GM19193 (cell line): Measurements from ENCODE around the gene NTF3.

Experiments
- POLR2A ChIP-seq: IDR thresholded peaks from 4 replicates; pipeline ENCODE4 v1.6.1; 2011; ENCODE audit not compliant: insufficient read depth, insufficient read length; ENCODE audit errors: extremely low read depth

Gene NTF3

DNA sequence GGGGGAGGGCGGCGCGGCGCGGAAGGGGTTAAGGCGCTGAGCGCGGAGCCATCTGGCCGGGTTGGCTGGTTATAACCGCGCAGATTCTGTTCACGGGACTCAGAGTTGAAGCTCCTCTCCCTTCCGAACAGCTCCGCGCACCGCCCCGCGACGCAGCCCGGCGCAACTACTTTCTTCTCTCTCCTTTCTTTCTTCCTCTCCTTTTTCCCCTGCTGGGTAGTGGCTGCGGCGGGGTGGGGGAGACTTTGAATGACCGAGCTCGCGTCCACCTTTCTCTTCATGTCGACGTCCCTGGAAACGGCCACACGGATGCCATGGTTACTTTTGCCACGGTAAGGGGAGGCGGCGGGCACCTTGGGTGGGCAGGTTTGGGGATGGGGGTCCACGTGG, at the start of gene NTF3:
TSS of gene NTF3 (plus strand) at position 98 of the 390 bp plus-strand sequence. CDS start at position 315, 217 bp downstream.
- TF ChIP-seq POLR2A: no peak

GRCh38 chr12:5384015-5384414, 47.9 kb upstream of the NTF3 start:
- no peak for TF ChIP-seq POLR2A

DNA sequence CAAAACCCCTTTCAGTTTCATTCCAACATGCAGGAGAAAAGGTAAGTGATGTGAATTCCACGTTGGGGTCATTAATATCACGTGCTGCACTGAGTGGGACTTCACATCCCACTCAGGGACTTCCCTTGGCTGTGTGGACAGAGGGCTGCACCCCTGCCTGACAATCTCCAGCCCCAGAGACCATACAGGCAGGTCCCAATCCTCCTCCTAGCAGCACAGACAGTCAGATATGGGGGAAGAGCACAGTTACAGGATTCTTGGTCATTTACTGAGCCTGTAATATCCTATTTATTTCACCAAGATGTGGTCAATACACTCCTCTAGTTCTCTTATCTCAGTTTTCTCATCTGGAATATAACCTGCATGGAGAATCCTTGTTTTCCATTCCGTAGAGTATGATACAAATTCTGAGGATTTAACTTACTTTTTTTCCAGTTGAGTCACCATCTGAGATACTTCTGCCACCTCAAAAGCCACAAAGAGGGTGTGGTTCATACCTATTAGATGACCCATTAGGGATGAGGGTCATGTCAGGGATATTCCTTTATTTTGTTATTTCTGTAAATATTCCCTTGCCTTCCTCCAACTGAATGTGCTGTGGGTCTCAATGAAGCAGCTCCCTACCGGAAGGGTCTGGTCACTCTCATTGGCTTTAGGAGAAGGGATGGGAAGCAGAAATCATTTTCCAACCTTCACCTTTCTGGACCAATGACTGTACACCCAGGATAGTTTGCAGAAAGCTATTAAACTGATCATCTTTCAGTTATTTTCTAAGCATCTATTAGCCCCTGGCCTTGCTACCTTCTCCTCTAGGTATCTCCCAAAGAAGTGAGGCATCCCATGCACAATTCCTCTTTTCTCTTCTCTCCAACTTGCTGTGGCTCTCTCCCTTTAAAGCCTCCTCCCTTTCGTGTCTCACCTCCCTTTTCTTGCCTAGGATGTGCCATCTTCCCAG, 43.0 kb upstream of the NTF3 start:
- TF ChIP-seq POLR2A: no peak

DNA sequence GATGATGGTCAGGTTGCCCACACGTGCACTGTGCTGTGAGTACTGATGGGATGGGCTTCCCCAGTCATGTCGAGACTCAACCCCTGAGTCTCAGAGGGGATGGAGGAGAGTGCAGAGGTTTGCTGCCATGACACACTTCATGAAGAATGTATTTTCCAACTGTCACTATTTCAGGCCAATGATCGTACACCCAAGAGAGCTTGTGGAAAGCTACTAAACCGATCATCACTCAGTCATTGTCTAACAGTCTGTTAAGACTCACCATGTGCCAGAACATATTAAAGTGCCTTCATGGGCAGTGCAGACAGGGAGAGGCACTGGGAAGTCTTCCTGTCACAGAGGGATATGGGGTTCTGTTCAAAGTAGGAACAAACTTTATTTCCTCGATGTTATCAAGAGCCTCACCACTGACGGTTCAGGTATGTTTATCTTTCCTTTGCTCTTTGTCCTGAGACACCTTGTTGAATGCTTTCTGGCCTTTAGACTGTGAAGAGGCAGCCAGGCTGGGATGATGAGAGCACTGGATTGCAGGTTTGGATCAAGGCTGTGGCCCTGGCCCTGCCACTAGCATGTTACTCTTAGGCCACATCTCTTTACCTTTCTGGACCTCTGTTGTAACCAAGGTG, 41.6 kb upstream of the NTF3 start:
- no peak for TF ChIP-seq POLR2A

GRCh38 chr12:5391653-5392052, 40.3 kb upstream of the NTF3 start:
- no peak for TF ChIP-seq POLR2A

DNA sequence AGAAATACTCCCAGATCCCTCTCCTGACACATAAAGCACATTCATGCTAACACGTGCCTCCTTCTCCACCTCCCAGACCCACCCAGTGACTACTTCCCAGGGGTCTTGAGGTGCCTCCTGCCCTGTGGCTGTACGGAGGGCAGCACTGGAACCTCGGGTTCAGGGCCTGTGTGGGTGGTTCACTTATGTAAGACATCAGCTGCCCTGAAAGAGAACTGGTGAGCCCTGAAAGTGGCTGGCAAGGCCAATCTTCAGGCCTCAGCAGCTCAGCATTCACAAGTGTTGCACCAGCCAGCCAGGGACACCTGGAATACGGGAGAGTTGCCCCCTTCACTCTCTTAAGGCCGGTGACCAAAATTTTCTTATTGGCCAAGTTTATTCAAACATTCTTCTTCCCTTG, 38.9 kb upstream of the NTF3 start:
- TF ChIP-seq POLR2A: no peak

- TF ChIP-seq POLR2A: no peak
Measured at GRCh38 chr12:5395443-5396271, 36.3 kb upstream of the NTF3 start.

GRCh38 chr12:5396541-5396940, 35.4 kb upstream of the NTF3 start:
- TF ChIP-seq POLR2A: no peak

- TF ChIP-seq POLR2A: no peak
Measured at GRCh38 chr12:5399266-5399665, 32.6 kb upstream of the NTF3 start.

DNA sequence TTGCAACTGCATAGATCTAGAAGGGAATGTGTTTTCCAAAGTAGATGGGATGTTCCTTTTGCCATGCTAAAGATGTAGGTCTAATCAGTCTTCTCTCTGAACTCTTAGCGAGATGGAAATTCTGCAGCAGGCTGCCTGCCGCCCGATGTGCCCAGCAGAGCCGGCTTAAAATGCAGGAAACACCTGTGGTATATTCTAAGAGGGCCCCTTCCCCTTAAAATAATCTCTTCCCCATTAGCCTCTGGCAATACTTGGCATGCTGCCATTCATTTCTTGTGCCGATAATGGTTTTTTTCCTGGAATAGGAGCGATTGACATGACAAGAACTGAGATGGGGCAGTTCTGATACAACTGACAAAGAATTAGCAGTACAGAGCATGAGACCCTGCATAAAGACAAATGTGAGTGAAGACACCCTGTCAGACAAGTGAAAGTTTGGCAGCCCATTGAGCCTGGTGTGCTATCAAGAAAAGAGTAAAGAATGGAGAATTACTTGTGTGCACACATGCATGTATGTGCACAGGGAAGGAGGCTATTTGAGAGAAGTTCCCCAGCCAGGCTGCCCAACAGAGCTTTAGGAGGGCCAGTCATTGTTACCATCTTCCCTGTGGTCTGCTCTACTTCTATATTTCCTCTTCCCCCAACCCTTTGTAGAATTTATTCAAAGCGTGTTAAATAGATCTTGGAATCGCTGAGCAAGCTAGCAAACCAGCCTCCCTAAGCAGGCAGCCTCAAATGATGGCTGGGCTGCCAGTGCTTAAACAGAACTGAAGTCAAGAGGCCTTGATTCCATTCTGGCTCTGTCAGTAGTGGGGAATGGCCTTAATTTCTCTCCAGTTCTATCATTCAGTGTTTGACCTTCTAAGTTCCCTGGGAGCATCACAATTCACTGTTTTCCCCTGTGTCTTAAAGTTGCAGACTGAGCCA, 29.6 kb upstream of the NTF3 start:
- TF ChIP-seq POLR2A: no peak

GRCh38 chr12:5403411-5403810, 28.5 kb upstream of the NTF3 start:
- TF ChIP-seq POLR2A: no peak

DNA sequence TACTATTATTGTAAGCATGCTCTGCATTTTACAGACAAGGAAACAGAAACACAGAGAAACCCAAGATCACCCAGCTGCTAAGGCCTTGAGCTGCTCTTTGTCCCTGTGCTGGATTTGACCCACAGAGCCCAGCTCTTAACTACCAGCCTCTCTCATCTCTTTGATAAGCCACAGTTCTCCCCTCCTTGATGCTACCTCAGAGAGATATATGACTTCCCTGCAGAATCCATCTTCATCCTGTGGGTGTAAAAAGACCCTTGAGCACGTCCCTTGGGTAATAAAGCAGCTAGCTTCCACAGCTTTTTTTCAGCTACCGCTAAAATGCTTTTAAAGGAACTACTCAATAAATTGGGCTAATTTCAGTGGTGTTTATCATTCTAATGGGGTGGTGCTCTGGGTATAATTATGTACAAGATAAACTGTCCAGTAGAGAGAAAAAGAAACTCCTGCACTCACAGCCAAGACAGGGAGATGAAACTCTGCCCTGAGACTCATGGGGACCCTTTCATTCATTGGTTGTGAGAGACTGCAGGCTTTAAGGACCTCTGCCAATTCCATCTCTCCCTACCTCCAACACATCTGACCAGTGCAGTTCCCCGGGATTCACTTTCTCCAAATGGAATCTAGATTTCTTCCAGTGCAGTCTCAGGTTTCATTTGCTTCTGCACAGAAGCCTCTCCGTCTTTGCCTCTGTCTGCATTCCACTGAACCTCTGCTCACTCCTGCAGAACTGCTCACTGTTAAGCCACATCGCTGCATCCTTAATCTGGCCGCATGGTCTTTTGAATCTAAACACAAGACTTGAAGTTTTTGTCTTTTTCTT, 24.7 kb upstream of the NTF3 start:
- TF ChIP-seq POLR2A: no peak

DNA sequence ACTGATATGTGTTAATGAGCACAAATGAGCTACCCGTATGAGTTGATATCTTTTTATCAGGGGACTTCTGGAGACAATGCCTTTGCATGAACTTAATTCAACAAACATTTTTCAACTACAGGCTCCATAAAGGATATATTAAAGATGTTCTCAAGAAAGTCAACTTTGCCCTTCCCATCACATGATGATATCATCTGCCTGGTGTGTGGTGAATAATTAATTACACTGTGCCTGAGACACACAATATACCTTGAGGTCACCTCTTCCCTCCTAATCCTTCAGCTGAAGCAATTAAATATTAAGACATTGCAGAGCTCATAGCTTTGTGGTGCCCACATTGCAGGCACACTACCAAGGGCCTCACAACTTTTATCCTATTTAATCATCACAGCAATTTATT, 22.3 kb upstream of the NTF3 start:
- TF ChIP-seq POLR2A: no peak
